GM12878 (cell line): ENCODE data around the gene OPRM1. TPM values are rescaled to one million over a fixed set of nuclear protein-coding genes. Genes with fewer than 3 reads are reported as not detected.

Source experiments
- ATAC-seq: fragments of 200-7000 bp; cut with Tn5 transposase; 3 replicates; pipeline ENCODE4 v1.9.1; 2020; ENCODE audit warnings: mild to moderate bottlenecking, moderate library complexity
- BruUV-seq: library from RNA; stranded (reverse); fragments of 400-500 nt; replicated peaks from 2 replicates; lab custom pipeline; 2021; lab: Mats Ljungman, UMichigan
- CTCF ChIA-PET: fragments of 300-600 bp; sonication (Branson Sonifier 250); formaldehyde crosslinking; extraction: SDS; loops from one replicate; lab custom pipeline; 2021; ENCODE audit warnings: inconsistent platforms; lab: Yijun Ruan, JAX
- POLR2A ChIA-PET: fragments of 350-600 bp; formaldehyde crosslinking; extraction: SDS; loops from one replicate; lab custom pipeline; 2021; ENCODE audit warnings: inconsistent platforms; lab: Charles Lee
- RAD21 ChIA-PET: fragments of 300-600 bp; sonication (Branson Sonifier 250); formaldehyde crosslinking; loops from one replicate; lab custom pipeline; 2023; ENCODE audit warnings: antibody characterized with exemption; ENCODE audit not compliant: unreplicated experiment; lab: Charles Lee
- SMC1A ChIA-PET: fragments of 300-600 bp; sonication (Branson Sonifier 250); formaldehyde crosslinking; loops from one replicate; lab custom pipeline; 2023; ENCODE audit not compliant: unreplicated experiment, uncharacterized antibody; lab: Charles Lee
- DNase-seq: peaks from one replicate; pipeline ENCODE4 v3.0.0-alpha.2; 2011; ENCODE audit warnings: low read depth, low spot score
- FAIRE-seq: peaks from 3 replicates; lab custom pipeline; 2011; peaks lifted over from hg19 to GRCh38; lab: Jason Lieb, UNC
- H2AFZ ChIP-seq: 2 replicates; pipeline ENCODE4 v1.6.0; 2011; ENCODE audit warnings: low read depth, low read length, control low read depth; ENCODE audit not compliant: control insufficient read depth
- H3K27ac ChIP-seq: 2 replicates; pipeline ENCODE4 v1.5.1; 2011; ENCODE audit warnings: control low read depth; ENCODE audit not compliant: control insufficient read depth, insufficient read depth
- H3K27me3 ChIP-seq, 2 experiments: replicated peaks in 1 of 2; 2 replicates each; pipeline versions ENCODE4 v1.6.0 to v1.6.1; 2011; ENCODE audit warnings: low read length in 1 of 2; ENCODE audit not compliant: control insufficient read depth in 2 of 2, insufficient read depth in 2 of 2
- H3K36me3 ChIP-seq, 2 experiments: 2 replicates each; pipeline ENCODE4 v1.5.1; 2011; ENCODE audit warnings: low read length in 1 of 2; ENCODE audit not compliant: control insufficient read depth in 2 of 2, insufficient read depth in 2 of 2
- H3K4me1 ChIP-seq: 2 replicates; pipeline ENCODE4 v1.6.1; 2011; ENCODE audit warnings: mild to moderate bottlenecking, low read length, moderate library complexity, mixed read lengths; ENCODE audit not compliant: control insufficient read depth, insufficient read depth
- H3K4me2 ChIP-seq: 2 replicates; pipeline ENCODE4 v1.6.0; 2011; ENCODE audit warnings: control low read depth; ENCODE audit not compliant: control insufficient read depth, insufficient read depth
- H3K4me3 ChIP-seq: fragments of 200-600 bp; sonication (generic); 2 replicates; pipeline ENCODE4 v1.5.1; 2016
- H3K79me2 ChIP-seq: 2 replicates; pipeline ENCODE4 v1.6.0; 2011; ENCODE audit warnings: low read length; ENCODE audit not compliant: control insufficient read depth, insufficient read depth
- H3K9ac ChIP-seq: 2 replicates; pipeline ENCODE4 v1.8.0; 2011; ENCODE audit warnings: low read length, control low read depth, mixed read lengths; ENCODE audit not compliant: control insufficient read depth, insufficient read depth
- H3K9me3 ChIP-seq: replicated peaks from 3 replicates; pipeline ENCODE4 v1.5.1; 2011; ENCODE audit warnings: mild to moderate bottlenecking, low read length; ENCODE audit not compliant: control insufficient read depth, insufficient read depth
- H4K20me1 ChIP-seq: 2 replicates; pipeline ENCODE4 v1.6.0; 2011; ENCODE audit not compliant: control insufficient read depth, insufficient read depth
- BCL11A ChIP-seq: IDR thresholded peaks from 2 replicates; pipeline ENCODE4 v1.6.1; 2011; ENCODE audit warnings: low read depth, low read length
- BMI1 ChIP-seq: fragments of 450-650 bp; IDR thresholded peaks from 2 replicates; pipeline ENCODE4 v1.6.1; 2016; ENCODE audit warnings: mild to moderate bottlenecking, moderate library complexity, borderline replicate concordance
- CHD4 ChIP-seq: fragments of 200-600 bp; sonication (generic); IDR thresholded peaks from 2 replicates; pipeline ENCODE4 v1.6.1; 2016; ENCODE audit warnings: mild to moderate bottlenecking
- E4F1 ChIP-seq: fragments of 450-650 bp; IDR thresholded peaks from 2 replicates; pipeline ENCODE4 v1.6.1; 2018; ENCODE audit warnings: borderline replicate concordance, mild to moderate bottlenecking; ENCODE audit not compliant: partially characterized antibody
- EED ChIP-seq: sonication (generic); IDR thresholded peaks from 2 replicates; pipeline ENCODE4 v1.6.1; 2016; ENCODE audit warnings: antibody characterized with exemption, low read depth
- PBX3 ChIP-seq: IDR thresholded peaks from 2 replicates; pipeline ENCODE4 v1.6.1; 2011; ENCODE audit warnings: mild to moderate bottlenecking, low read depth, low read length, moderate library complexity; ENCODE audit not compliant: insufficient replicate concordance
- SMAD5 ChIP-seq: IDR thresholded peaks from 2 replicates; pipeline ENCODE4 v1.6.1; 2016; ENCODE audit warnings: antibody characterized with exemption, low read depth
- SPI1 ChIP-seq: IDR thresholded peaks from 2 replicates; pipeline ENCODE4 v1.6.1; 2011; ENCODE audit warnings: low read depth, mild to moderate bottlenecking, low read length, moderate library complexity, borderline replicate concordance; ENCODE audit not compliant: insufficient read depth
- STAT3 ChIP-seq: IDR thresholded peaks from 2 replicates; pipeline ENCODE4 v1.6.1; 2011; ENCODE audit warnings: low read depth, low read length, improper control_type of control experiment
- YY1 ChIP-seq: IDR thresholded peaks from 2 replicates; pipeline ENCODE4 v1.6.1; 2011; ENCODE audit warnings: low read depth, mild to moderate bottlenecking, low read length
- ZBED1 ChIP-seq: IDR thresholded peaks from 2 replicates; pipeline ENCODE4 v1.6.1; 2016; ENCODE audit warnings: borderline replicate concordance
- ZNF384 ChIP-seq: IDR thresholded peaks from 2 replicates; pipeline ENCODE4 v1.6.1; 2012; ENCODE audit warnings: low read depth, mild to moderate bottlenecking, low read length, improper control_type of control experiment, borderline replicate concordance
- WGBS: methylation state at CpG from one replicate; pipeline ENCODE4 v1.1.6; 2016; ENCODE audit warnings: low lambda C conversion rate; ENCODE audit not compliant: insufficient replicate concordance, insufficient coverage; ENCODE audit errors: missing lambda C conversion rate; 5-methylcytosine and 5-hydroxymethylcytosine counted together
- in situ Hi-C: fragments of 300-500 bp; cut with MboI; formaldehyde crosslinking; loops from 9 replicates; pipeline ENCODE4 v1.14.3; 2018; ENCODE audit warnings: mixed read lengths
- intact Hi-C: fragments of 100-400 bp; cut with micrococcal nuclease; formaldehyde crosslinking; loops from one replicate; pipeline ENCODE4 v1.14.2; 2022; ENCODE audit not compliant: unreplicated experiment
- polyA plus RNA-seq, 11 experiments: library from polyadenylated mRNA; depleted of rRNA in 4 of 11; unstranded in 6 of 11; stranded (reverse) in 5 of 11; fragments of >200 nt; fragmentation: Nextera tagmentation in 4 of 11; fragmentation: Illumina TruSeq in 1 of 11; extraction: Ambion mirVana in 4 of 11; extraction: Trizol in 1 of 11; gene quantifications; 1 replicate in 1 of 11; 2 replicates in 10 of 11; pipeline versions ENCODE4 v1.2.1 to v1.2.3, GENCODE V29; 2011 to 2016; ENCODE audit warnings: inconsistent platforms in 2 of 11, missing spikeins in 2 of 11, low read depth in 1 of 11
- total RNA-seq, 4 experiments: library from RNA; depleted of rRNA in 3 of 4; stranded (reverse); fragments of >200 nt in 3 of 4; fragmentation: Illumina TruSeq in 1 of 4; extraction: Trizol in 1 of 4; gene quantifications; 2 replicates each; pipeline versions ENCODE4 v1.2.1 to v1.2.3, GENCODE V29; 2013 to 2021

Gene OPRM1
- total and polyA plus RNA-seq, 10 of the 15 experiments (the other 5 are each of a cell fraction or from before 2014, with no cell fraction given) = not detected

- no peak overlapping the region for H3K27ac ChIP-seq
- H3K4me2 ChIP-seq = no peak overlapping the region
- no peak for TF ChIP-seq CHD4
- TF ChIP-seq SMAD5 = no peak
- TF ChIP-seq YY1 = no peak
- DNase-seq (no peak), FAIRE-seq (no peak), ATAC-seq (no peak)
- no peaks in the 10 kb centered on the region; a peak in 3 of 4 replicates for H3K27me3 ChIP-seq
- intact Hi-C loops (no loop called here), in situ Hi-C loops (no loop called here)
- no peaks in the 10 kb centered on the region for H3K9me3 ChIP-seq
- CTCF ChIA-PET = no interaction called here
- no peaks in the 10 kb centered on the region for H3K4me1 ChIP-seq
- BruUV-seq = no TSS peak
- SMC1A ChIA-PET = no interaction called here
- H3K79me2 ChIP-seq = no peaks in the 10 kb centered on the region
- no peak overlapping the region for H3K9ac ChIP-seq
- H3K4me3 ChIP-seq = no peak overlapping the region
- H4K20me1 ChIP-seq = no peaks in the 10 kb centered on the region
- WGBS = 51% methylated on average over 2 of the region's 2 CpGs
- RAD21 ChIA-PET = no interaction called here
- POLR2A ChIA-PET = no interaction called here
- no peak overlapping the region for H2AFZ ChIP-seq
- H3K36me3 ChIP-seq = no peaks in the 10 kb centered on the region
Measured at GRCh38 chr6:154106251-154106650, 67.2 kb downstream of the OPRM1 start.

DNA sequence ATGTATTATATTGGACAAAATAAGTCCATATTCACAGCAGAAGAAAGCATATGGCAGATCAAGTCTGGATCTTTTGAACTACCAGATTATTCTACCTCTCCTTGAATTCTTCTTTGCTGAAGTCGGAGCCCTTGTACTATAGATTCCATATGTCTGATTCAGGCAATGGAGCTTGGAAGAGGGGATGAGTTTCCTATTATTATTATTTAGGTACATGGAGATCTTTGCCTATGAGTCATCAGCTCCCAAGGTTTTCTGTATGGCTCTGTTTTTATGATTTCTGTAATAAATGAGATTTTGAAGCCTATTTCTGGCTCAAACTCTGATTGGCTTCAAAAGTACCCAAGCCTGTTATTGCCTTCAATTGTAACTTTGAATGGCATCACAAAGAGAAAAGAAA lies 72.0 kb downstream of the OPRM1 start:
- H3K27me3 ChIP-seq = no peaks in the 10 kb centered on the region; a peak in 3 of 4 replicates
- 0% methylated on average over 1 of the region's 1 CpG for WGBS
- ChIA-PET SMC1A (no interaction called here), CTCF (no interaction called here), POLR2A (no interaction called here), RAD21 (no interaction called here)
- intact Hi-C loops (no loop called here), in situ Hi-C loops (no loop called here)
- FAIRE-seq = no peak
- H3K4me2 ChIP-seq = no peak overlapping the region
- no peaks in the 10 kb centered on the region for H3K36me3 ChIP-seq
- H3K9ac ChIP-seq = no peak overlapping the region
- no peak overlapping the region for H3K27ac ChIP-seq
- H3K79me2 ChIP-seq = no peaks in the 10 kb centered on the region
- no peak overlapping the region for H3K4me3 ChIP-seq
- H3K9me3 ChIP-seq = no peaks in the 10 kb centered on the region
- H4K20me1 ChIP-seq = no peaks in the 10 kb centered on the region
- no peaks in the 10 kb centered on the region for H3K4me1 ChIP-seq
- no TSS peak for BruUV-seq
- no peak for ATAC-seq
- no peak overlapping the region for H2AFZ ChIP-seq
- no peak for DNase-seq
- TF ChIP-seq ZBED1 (no peak), EED (no peak), BCL11A (no peak), SPI1 (no peak), ZNF384 (no peak), STAT3 (no peak), BMI1 (no peak), PBX3 (no peak), E4F1 (no peak)
